ENCODE data around the gene PCNX1.

Gene PCNX1

GRCh38 chr14:70889555-70889954 lies 17.7 kb upstream of the PCNX1 start:
- no peak for DNase-seq

GRCh38 chr14:70890826-70891659 lies 16.2 kb upstream of the PCNX1 start:
- no peak for DNase-seq

DNA sequence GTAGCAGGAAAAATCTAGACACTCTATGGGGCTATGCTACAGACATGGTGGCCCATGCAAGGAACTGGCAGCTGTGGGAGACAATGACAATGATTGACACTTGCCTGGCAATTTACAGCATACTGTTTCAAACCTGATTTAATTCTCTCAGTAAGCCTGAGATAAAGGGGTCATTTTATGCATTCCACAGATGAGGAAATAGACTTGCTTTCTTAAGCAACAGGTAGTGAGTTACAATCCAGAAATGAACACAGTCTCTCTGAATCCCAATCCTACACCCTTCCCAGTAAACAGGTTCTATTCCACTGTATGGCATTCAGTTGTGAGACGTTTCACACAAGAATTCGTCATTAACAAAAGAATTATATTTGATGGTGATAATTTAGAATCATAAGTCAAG lies 15.5 kb upstream of the PCNX1 start:
- no peak for DNase-seq

DNA sequence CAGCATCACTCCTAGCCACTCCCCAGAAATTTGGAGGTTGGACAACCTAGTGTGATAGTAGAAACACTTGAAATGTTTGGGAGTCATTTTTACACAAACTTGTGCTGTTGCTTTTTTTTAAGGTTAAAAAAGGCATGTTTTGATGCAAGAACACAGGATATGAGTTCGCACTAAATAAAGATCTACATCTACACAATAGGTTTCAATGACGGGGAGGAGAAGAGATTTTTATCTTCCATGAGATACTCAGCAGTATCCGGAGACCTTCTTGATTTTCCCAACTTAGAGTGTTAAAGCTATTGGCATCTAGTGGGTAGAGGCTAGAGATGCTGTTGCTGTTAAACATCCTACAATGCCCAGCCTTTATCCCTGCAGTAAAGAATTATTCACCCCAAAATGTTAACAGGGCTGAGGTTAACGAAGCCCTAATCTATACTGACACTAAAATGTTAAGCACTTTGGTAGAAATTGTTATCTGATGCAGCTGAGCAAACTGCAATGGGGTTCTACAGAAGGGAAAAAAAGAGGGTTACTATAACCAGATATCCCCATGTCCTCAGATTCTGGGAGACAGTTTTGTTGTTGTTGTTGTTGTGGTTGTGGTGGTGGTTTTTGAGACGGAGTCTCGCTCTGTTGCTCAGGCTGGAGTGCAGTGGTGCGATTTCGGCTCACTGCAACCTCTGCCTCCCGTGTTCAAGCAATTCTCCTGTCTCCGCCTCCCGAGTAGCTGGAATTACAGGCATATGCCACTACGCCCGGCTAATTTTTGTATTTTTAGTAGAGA lies 14.0 kb upstream of the PCNX1 start:
- no peak for DNase-seq

DNA sequence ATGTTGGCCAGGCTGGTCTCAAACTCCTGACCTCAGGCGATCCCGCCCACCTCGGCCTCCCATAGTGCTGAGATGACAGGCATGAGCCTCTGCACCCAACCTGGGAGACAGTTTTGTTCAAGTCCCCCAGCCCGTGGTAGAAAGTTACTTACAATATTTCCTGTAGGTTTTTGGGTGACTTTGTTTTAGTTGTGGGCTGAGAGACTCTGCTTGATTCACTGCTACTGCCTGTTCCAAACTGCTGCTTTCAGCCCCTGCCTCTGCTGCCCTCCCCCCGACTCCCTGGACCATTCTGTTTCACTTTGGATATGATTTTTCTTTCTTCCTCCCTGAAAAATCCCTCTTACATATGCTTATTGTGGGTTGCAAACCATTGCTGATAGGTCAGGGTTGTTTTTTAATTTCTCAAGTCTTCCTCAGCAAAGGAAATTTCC lies 13.4 kb upstream of the PCNX1 start:
- peak; percentile 66 for DNase-seq

DNA sequence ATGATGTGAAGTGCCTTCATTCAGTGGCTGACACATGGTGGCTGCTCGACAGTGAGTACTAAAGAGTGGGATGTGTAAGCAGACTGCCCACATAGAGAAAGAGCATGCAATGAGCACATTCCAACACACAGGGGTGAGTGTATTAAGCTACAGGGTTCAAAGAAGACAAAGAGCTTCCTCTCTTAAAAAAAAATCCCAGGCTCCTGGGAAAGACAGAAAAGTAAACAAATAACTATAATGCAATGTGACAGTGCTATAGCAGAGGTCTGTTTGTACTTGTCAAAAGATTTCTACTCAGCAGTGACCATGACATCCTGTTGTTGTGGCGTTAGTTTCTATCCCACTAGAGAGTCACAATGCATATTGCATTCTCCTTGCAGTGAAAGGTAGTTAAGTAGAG lies 12.4 kb upstream of the PCNX1 start:
- no peak for DNase-seq

DNA sequence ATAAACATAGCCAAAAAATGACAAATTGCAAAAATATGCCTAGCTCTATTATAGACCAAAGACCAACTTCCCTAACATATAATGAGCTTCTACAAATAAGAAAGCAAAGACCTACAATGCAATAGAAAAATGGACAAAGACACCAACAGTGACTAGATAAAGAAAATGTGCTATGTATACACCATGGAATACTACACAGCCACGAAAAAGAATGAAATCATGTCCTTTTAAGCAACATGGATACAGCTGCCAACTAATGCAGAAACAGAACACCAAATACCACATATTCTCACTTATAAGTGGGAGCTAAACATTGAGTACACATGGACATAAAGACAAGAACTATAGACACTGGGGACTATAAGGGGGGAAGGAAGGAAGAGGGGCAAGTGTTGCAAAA lies 10.9 kb upstream of the PCNX1 start:
- no peak for DNase-seq

DNA sequence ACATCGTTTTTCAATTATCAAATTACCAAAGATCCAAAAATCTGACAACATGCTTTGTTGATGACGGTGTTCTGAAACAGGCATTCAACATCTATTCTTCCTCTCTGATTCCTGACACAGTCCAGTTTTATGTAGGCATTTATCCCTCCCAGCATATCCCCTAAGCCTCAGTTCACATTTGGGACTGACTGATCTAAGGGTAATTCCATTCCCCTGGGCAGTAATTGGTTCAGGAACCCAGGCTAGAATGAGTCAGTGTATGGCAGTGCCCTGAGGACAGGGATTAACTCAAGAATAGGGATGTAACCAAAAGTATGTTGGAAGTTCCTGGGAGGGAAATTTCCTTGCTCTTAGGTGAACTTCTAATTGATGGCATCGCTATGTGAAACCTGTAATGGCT lies 10.3 kb upstream of the PCNX1 start:
- DNase-seq = no peak

DNA sequence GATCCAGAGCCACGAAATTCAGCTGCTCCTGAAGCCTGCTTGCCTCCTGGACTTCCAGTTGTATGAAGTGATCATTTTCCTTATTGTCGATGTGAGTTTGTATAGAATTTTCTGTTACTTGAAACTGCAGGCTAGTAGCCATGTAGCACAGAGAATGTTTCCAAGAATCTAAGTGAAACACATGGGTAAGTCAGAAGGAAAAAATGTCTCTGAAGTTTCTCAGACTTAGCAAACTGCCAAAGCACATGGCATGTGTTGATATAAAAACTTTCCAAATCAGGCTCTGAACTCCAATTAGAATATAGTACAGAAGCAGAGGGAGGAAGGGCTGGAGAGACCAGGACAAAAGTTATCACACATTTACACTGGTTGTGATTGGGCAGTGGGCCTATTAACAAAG lies 9.8 kb upstream of the PCNX1 start:
- DNase-seq = no peak

DNA sequence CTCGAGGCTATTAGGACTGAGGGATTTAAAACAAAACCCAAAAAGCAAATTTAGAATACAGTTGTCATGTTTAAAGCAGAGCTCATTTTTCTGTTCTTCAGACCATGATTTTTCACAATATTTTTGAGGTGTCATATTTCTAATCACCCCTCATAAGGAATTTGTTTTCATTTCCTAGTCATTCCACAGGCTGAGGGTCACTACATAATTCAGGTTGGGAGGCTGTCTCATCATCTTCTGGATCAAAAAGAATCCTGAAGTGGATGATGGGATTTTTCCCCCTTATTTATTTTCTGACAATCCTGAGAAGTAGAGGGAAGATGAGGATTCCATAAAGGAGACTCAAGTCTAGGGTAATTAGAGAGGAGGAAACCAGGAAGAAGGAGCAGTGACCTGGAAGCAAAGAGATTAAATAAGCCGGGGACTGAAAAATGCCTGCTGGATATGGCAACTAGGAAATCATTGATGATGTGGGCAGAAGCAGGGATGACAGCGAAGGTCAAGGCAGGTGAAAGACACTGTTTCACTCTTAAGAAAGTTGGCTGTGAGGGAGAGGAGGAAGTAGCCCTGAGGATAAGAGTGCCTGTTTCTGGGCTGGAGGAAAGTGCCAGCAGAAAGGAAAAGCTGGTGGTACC lies 9.0 kb upstream of the PCNX1 start:
- DNase-seq = no peak

DNA sequence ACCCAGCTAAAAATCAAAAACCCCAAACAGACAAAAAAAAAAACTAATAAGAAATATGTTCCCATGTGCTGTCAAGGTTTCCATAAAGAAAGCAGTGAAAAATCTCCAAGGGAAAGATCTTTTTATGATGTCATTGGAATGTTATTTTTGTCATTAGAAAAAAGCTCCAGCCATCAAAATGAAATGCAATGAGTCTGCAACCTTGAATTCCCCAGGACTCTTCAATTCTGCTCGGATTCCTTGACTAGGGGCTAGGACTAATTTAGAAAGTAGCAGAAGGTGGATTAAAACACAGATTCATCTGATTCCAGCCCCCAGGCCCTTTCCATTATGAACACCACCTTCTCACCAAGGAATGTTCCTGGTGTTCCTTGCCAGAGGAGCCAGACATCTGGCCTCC lies 6.0 kb upstream of the PCNX1 start:
- no peak for DNase-seq

DNA sequence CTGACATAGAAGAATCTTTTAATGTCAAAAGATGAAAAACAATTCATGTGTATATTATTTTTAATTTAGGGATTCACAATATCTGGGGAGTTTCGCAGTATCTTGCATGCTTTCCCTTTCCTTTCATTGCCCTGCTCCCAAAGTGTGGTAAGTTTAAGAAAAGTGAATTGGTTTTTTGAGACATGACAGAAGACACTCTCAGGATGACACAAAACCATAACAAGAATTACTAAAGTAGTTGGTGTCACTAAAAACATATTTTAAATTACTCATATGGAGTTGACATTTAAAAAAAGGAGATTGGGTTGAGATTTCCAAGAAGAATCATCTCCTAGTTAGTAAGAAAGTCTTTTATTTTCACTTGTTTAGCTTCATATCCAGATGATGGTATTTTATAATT lies 5.1 kb upstream of the PCNX1 start:
- DNase-seq = no peak

DNA sequence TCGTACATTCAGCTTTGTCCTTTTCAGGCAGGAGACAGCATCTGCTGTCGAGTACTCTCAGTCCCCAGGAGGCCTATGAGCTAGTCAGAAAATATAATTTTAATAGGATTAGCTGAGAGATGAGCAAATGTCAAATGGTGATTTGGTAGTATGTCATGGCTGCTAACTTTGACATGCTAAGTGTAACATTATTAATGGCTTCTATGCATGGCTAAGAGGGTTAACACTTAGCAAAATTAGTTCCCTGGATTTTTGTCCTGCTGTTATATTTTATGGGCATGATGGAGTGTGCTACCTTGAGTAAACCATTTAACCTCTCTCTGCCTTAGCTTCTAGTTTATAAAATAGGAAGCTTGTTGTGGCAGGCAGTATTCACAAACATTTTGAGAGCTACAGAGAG lies 2.9 kb upstream of the PCNX1 start:
- DNase-seq = no peak

DNA sequence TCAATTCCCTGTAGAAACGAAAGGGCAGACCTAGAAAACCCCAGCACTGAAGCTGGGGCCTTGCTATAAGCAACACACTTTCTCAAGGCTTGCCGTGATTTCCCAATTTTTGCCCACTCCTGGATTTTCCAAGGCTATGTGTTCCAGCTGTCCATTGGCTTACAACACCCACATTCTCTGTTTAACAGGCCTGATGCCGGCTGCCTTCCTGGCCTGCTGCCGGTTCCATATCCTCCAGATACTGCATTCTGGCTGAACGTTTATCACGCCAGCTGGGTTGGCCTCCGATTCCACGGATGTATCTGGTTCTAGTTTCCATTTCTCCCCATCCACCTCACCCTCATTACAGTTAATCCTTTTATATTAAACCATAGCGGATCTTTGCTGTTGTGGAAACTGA lies 2.0 kb upstream of the PCNX1 start:
- no peak for DNase-seq

- no peak for DNase-seq
Observed at GRCh38 chr14:70906793-70907175, 475 bp upstream of the PCNX1 start.

DNA sequence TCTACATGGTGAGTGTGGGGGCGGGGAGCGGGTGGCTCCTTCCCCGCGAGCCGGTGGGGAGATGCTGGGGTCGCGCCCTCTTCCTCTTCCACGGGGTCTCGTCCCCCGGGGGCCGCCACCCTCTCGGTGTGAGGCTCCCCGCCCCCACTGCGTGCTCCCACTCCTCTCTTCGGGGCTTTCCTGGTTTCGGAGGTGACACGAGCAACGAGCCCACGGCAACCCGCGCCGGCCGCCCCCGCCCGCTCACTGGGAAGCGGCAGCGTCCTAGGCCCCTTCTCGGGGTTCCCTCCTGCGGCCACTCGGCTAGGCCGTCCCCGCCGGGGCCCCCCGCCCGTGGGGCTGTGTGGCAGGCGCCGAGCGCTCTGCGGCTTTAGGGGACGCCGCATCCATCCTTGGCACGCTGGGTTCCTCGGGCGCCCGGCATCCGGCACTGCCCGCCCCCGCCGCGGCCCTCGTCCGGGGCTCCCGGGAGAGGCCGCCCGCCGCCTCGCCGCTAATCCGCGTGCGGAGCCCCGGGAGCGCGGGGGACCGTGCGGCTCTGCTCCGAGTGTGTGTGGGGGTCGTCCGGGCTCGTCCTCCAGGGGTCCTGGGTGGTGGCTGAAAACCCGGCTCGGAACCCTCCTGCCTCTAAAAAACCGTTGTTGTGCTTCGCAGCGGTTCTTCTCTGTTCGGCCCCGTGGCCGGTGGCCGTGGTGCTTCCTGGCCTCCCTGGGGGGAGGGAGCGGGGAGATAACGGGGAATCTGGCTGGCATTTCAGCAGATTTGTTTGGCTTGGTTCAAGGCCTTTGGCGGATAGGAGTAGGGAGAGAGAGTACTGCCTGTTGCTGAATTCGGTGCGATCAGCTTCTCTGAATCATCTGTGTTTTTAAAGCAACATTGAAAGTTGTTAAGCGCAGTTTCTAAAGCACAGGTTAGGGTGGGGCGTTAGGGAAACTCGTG lies 1.0 kb downstream of the PCNX1 start:
- DNase-seq = peak; percentile 74

DNA sequence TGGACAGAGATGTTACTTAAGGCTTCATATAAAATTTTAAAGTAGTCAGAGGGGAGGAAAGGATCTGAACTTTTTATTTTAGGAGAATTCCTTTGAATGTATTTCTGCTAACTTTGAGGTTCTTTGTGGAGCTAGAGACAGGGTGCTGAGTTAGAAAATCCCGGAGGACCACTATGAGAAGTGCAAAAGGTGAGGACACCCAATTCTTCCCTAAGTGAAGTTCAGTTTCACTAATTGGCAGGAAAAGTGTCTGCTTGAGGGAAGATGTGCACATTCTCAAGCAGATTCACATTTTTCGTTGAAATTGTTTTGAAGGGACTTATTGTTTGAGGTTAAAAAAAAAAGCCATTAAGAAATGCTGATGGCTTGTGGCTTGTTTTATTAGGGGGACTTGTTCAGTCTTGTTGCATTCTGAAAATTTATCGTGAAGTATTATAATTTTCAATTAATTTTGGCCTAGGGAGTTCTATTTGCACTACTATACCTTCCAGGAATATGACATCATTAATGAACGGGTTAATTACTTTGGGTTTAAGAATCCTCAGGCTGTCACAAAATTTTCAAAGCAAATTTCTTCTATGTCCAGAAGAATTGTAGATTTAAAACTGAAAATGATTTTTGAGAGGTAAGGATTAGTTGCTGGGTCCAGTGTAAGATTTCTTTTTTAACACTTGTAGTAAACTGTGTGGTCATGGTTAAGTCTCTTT lies 1.8 kb downstream of the PCNX1 start:
- DNase-seq = no peak

DNA sequence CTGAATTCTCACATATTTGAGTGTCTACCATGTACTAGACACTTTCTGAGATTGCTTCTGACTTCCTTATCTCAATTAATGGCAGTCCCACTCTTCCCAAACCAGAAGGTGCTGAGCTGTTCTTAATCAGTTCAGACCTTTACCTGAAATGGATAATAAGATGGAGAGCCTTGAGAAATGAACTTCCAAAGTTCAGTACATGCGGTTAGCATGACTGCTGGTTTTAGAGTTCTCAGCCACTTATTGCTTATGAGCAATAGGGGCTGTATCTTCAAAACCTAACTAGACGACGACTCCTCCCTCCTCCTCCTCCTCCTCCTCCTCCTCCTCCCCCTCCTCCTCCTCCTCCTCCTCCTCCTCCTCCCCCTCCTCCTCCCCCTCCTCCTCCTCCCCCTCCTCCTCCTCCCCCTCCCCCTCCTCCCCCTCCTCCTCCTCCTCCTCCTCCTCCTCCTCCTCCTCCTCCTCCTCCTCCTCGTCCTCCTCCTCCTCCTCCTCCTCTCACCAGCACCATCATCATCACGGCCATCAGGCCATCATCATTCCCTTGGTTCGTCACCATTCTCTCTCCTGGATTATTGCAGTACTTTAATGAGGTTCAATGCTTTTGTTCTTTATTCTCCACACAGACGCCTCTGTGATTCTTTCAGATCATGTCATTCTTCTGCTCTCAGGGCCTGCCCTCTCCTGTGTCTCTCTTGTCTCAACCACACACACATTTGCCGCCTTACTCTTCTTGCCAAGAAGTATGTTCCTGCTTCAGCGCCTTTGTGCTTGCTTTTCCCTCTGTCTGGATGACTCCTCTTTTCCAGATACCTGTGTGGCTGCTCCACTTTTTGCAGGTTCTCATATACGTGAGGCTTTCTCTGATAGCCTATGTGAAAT lies 2.7 kb downstream of the PCNX1 start:
- no peak for DNase-seq

GRCh38 chr14:70915415-70915814 lies 8.2 kb downstream of the PCNX1 start:
- no peak for DNase-seq

DNA sequence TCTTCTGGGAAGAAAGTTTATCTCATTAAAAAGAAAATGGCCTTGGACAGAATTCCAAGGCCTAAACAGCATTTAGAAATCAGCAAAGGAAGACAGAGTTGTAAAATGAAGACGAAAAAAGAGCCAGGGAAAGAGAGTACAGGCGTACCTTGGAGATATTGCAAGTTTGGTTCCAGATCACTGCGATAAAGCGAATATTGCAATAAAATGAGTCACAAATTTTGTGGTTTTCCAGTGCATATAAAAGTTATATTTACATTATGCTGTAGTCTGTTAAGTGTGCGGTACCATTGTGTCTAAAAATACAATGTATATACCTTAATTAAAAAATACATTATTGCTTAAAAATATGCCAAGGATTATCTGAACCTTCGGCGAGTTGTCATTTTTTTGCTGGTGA lies 9.0 kb downstream of the PCNX1 start:
- no peak for DNase-seq

GRCh38 chr14:70916799-70917198 lies 9.5 kb downstream of the PCNX1 start:
- no peak for DNase-seq
